HCT116 (cell line): ENCODE data around the gene CALML6. TPM values are rescaled to one million over a fixed set of nuclear protein-coding genes. Genes with fewer than 3 reads are reported as not detected.

ENCODE experiments used
- ATAC-seq: fragments of 200-7000 bp; cut with Tn5 transposase; 2 replicates; pipeline ENCODE4 v1.9.1; 2020; ENCODE audit warnings: mild to moderate bottlenecking, moderate library complexity
- BruUV-seq: library from RNA; stranded (reverse); fragments of 400-500 nt; replicated peaks from 2 replicates; lab custom pipeline; 2021; lab: Mats Ljungman, UMichigan
- CTCF ChIA-PET: fragments of 300-600 bp; sonication (Branson Sonifier 250); formaldehyde crosslinking; loops from one replicate; lab custom pipeline; 2021; ENCODE audit warnings: antibody characterized with exemption; lab: Charles Lee
- POLR2A ChIA-PET: fragments of 300-600, 350-600 bp; sonication (Branson Sonifier 250); formaldehyde crosslinking; loops from one replicate; lab custom pipeline; 2021; ENCODE audit warnings: antibody characterized with exemption; lab: Charles Lee
- RAD21 ChIA-PET, 2 experiments: fragments of 300-600 bp; sonication (Branson Sonifier 250); formaldehyde crosslinking; loops; one replicate each; lab custom pipeline; 2023; ENCODE audit warnings: low total read pairs in 2 of 2; ENCODE audit not compliant: uncharacterized antibody in 2 of 2, unreplicated experiment in 2 of 2, low non-redundant PET in 1 of 2; lab: Charles Lee
- DNase-seq: peaks from one replicate; pipeline ENCODE4 v3.0.0-alpha.2; 2010; ENCODE audit warnings: low read depth, low spot score
- H2AFZ ChIP-seq: fragments of 200-600 bp; shearing (Covaris generic), sonication (generic); 2 replicates; pipeline ENCODE4 v1.6.1; 2017; ENCODE audit warnings: low read depth, mixed run types, mixed read lengths, antibody characterized with exemption, low read length; ENCODE audit not compliant: poor library complexity, severe bottlenecking
- H3K27ac ChIP-seq: 2 replicates; pipeline ENCODE4 v1.5.1; 2012; ENCODE audit warnings: low read depth, low read length
- H3K27me3 ChIP-seq: fragments of 200-600 bp; sonication (generic); 2 replicates; pipeline ENCODE4 v1.6.1; 2016; ENCODE audit warnings: mixed run types, low read length, mixed read lengths; ENCODE audit not compliant: insufficient read depth
- H3K36me3 ChIP-seq, 2 experiments: fragments of 200-500 bp in 1 of 2; fragments of 200-600 bp in 1 of 2; sonication (Bioruptor generic) in 1 of 2; sonication (generic) in 1 of 2; 2 replicates each; pipeline versions ENCODE4 v1.5.1 to v1.6.1; 2014 to 2016; ENCODE audit warnings: low read length in 2 of 2, inconsistent platforms in 1 of 2, mixed read lengths in 1 of 2, mixed run types in 1 of 2; ENCODE audit not compliant: insufficient read depth in 2 of 2, control insufficient read depth in 1 of 2
- H3K4me1 ChIP-seq, 2 experiments: fragments of 200-600 bp in 1 of 2; sonication (generic) in 1 of 2; 2 replicates each; pipeline versions ENCODE4 v1.5.1 to v1.6.1; 2012 to 2017; ENCODE audit warnings: low read length in 2 of 2, inconsistent platforms in 1 of 2, mild to moderate bottlenecking in 1 of 2, mixed read lengths in 1 of 2, mixed run types in 1 of 2, moderate library complexity in 1 of 2; ENCODE audit not compliant: insufficient read depth in 2 of 2, control insufficient read depth in 1 of 2
- H3K4me2 ChIP-seq: fragments of 200-600 bp; sonication (generic); 2 replicates; pipeline ENCODE4 v1.6.1; 2017; ENCODE audit warnings: mixed run types, low read length, mixed read lengths
- H3K4me3 ChIP-seq, 2 experiments: fragments of 200-600 bp in 1 of 2; sonication (generic) in 1 of 2; replicated peaks in 1 of 2; 2 replicates each; pipeline ENCODE4 v1.5.1; 2011 to 2016; ENCODE audit warnings: low read length in 2 of 2, control low read depth in 1 of 2, low read depth in 1 of 2, mild to moderate bottlenecking in 1 of 2, mixed read lengths in 1 of 2, mixed run types in 1 of 2
- H3K79me2 ChIP-seq: fragments of 200-600 bp; sonication (generic); 2 replicates; pipeline ENCODE4 v1.6.1; 2017; ENCODE audit warnings: mild to moderate bottlenecking, mixed run types, low read length, moderate library complexity, mixed read lengths; ENCODE audit not compliant: insufficient read depth
- H3K9ac ChIP-seq: fragments of 200-600 bp; sonication (generic); 2 replicates; pipeline ENCODE4 v1.6.1; 2016; ENCODE audit warnings: low read length, mixed read lengths
- H3K9me2 ChIP-seq: fragments of 200-600 bp; sonication (generic), shearing (Covaris generic); 2 replicates; pipeline ENCODE4 v1.6.1; 2017; ENCODE audit warnings: mixed run types, mild to moderate bottlenecking, moderate library complexity; ENCODE audit not compliant: insufficient read depth
- H3K9me3 ChIP-seq, 2 experiments: fragments of 200-500 bp in 1 of 2; fragments of 200-600 bp in 1 of 2; sonication (Bioruptor generic) in 1 of 2; sonication (generic) in 1 of 2; 2 replicates each; pipeline ENCODE4 v1.6.1; 2014 to 2017; ENCODE audit warnings: low read length in 2 of 2, mixed read lengths in 2 of 2, inconsistent platforms in 1 of 2, low read depth in 1 of 2, mild to moderate bottlenecking in 1 of 2, mixed run types in 1 of 2, moderate library complexity in 1 of 2; ENCODE audit not compliant: control insufficient read depth in 1 of 2, insufficient read depth in 1 of 2
- H4K20me1 ChIP-seq: fragments of 200-600 bp; sonication (generic), shearing (Covaris generic); 2 replicates; pipeline ENCODE4 v1.6.1; 2017; ENCODE audit warnings: mixed run types, mild to moderate bottlenecking, moderate library complexity; ENCODE audit not compliant: insufficient read depth
- ATF3 ChIP-seq: IDR thresholded peaks from 2 replicates; pipeline ENCODE4 v1.6.1; 2012
- CBX3 ChIP-seq: IDR thresholded peaks from 2 replicates; pipeline ENCODE4 v1.6.1; 2012; ENCODE audit warnings: low read depth
- CEBPB ChIP-seq: IDR thresholded peaks from 2 replicates; pipeline ENCODE4 v1.6.1; 2012; ENCODE audit warnings: low read depth
- EGR1 ChIP-seq: IDR thresholded peaks from 2 replicates; pipeline ENCODE4 v1.6.1; 2012; ENCODE audit warnings: low read depth
- ELF1 ChIP-seq: IDR thresholded peaks from 2 replicates; pipeline ENCODE4 v1.6.1; 2012; ENCODE audit warnings: low read depth, borderline replicate concordance
- EZH2 ChIP-seq: fragments of 200-600 bp; sonication (generic); IDR thresholded peaks from 2 replicates; pipeline ENCODE4 v1.6.1; 2017; ENCODE audit warnings: antibody characterized with exemption, mixed run types
- EZH2phosphoT487 ChIP-seq: fragments of 200-600 bp; IDR thresholded peaks from 2 replicates; pipeline ENCODE4 v1.6.1; 2018; ENCODE audit warnings: antibody characterized with exemption, borderline replicate concordance
- FOSL1 ChIP-seq: IDR thresholded peaks from 2 replicates; pipeline ENCODE4 v1.6.1; 2012; ENCODE audit warnings: low read depth
- JUND ChIP-seq: IDR thresholded peaks from 2 replicates; pipeline ENCODE4 v1.6.1; 2012
- POLR2A ChIP-seq: IDR thresholded peaks from 2 replicates; pipeline ENCODE4 v1.7.0; 2011; ENCODE audit warnings: borderline replicate concordance; ENCODE audit not compliant: insufficient read depth, insufficient read length; ENCODE audit errors: extremely low read depth
- POLR2AphosphoS5 ChIP-seq: IDR thresholded peaks from 2 replicates; pipeline ENCODE4 v1.6.1; 2011; ENCODE audit warnings: mild to moderate bottlenecking, low read depth, low read length, moderate library complexity
- RAD21 ChIP-seq: IDR thresholded peaks from 2 replicates; pipeline ENCODE4 v1.6.1; 2012; ENCODE audit warnings: low read depth, mild to moderate bottlenecking
- SP1 ChIP-seq: IDR thresholded peaks from 2 replicates; pipeline ENCODE4 v1.6.1; 2012; ENCODE audit warnings: low read depth
- TCF7L2 ChIP-seq: IDR thresholded peaks from 2 replicates; pipeline ENCODE4 v1.7.0; 2011; ENCODE audit warnings: borderline replicate concordance, inconsistent platforms; ENCODE audit not compliant: insufficient read depth, insufficient read length; ENCODE audit errors: extremely low read depth
- YY1 ChIP-seq: IDR thresholded peaks from 2 replicates; pipeline ENCODE4 v1.6.1; 2011; ENCODE audit warnings: low read length, low read depth, moderate library complexity, mild to moderate bottlenecking; ENCODE audit not compliant: insufficient replicate concordance; ENCODE audit errors: extremely low read depth
- ZBTB33 ChIP-seq: IDR thresholded peaks from 2 replicates; pipeline ENCODE4 v1.6.1; 2011; ENCODE audit warnings: mild to moderate bottlenecking, low read length, moderate library complexity; ENCODE audit not compliant: insufficient replicate concordance; ENCODE audit errors: extremely low read depth
- ZNF274 ChIP-seq: fragments of 200-500 bp; sonication (Bioruptor generic); IDR thresholded peaks from 2 replicates; pipeline ENCODE4 v1.6.1; 2014; ENCODE audit warnings: mild to moderate bottlenecking, low read depth, low read length, inconsistent platforms
- intact Hi-C: fragments of 100-400 bp; cut with micrococcal nuclease; formaldehyde crosslinking; loops from 2 replicates; pipeline ENCODE4 v1.10.0; 2022
- total RNA-seq: library from RNA; stranded (reverse); gene quantifications from one replicate; pipeline ENCODE4 v1.2.1, GENCODE V29; 2021; ENCODE audit not compliant: unreplicated experiment
- TF ChIP-seq, protein P1 (sequence below), 3 experiments: fragments of 200-600 bp in 1 of 3; sonication (generic) in 1 of 3; IDR thresholded peaks in 2 of 3; conservative IDR thresholded peaks in 1 of 3; 2 replicates each; pipeline ENCODE4 v1.5.1; 2012 to 2017; ENCODE audit warnings: low read depth in 2 of 3, low read length in 2 of 3, antibody characterized with exemption in 1 of 3, borderline replicate concordance in 1 of 3, control low read depth in 1 of 3, mild to moderate bottlenecking in 1 of 3, mixed read lengths in 1 of 3, mixed run types in 1 of 3, moderate library complexity in 1 of 3; ENCODE audit not compliant: insufficient read depth in 1 of 3
- TF ChIP-seq, protein P2 (sequence below): IDR thresholded peaks from 2 replicates; pipeline ENCODE4 v1.6.1; 2012

CALML6 gene
- total RNA-seq, 1 experiment from 2014 or later, result 2.3 TPM

DNA sequence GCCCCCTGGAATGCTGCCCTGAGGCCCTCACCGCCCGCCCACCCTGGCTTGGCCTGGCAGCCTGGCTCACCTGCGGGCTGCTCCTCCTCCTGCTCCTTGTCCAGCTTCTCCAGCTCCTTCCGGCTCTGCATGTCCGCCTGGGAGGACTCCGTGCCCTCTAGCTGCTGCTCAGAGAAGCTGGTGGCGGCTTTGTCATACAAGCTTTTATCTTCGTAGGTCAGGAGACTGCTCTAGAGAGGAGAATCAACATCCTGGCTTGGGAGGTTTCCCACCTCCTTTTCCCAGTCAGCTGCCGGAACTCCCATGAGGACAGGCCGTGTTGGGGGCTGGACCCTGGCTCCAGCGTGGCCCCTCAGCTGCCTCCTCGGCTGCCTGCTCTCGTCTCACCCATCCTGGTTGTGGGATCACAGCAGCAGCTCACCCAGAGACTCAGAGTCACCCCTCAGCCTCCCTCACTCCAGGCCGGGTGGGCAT, 40.6 kb downstream of the CALML6 start:
- no peaks in the 10 kb centered on the region for H3K36me3 ChIP-seq
- CTCF ChIA-PET, result interaction anchor here (1.0 to 1.3 kb wide), 2 partner anchors 11 to 94 kb away, joined by 3 to 4 read pairs; partner anchors contain the start of gene PRKCZ
- H3K79me2 ChIP-seq, result no peaks in the 10 kb centered on the region
- no peak overlapping the region for H3K4me3 ChIP-seq
- H2AFZ ChIP-seq, result no peak overlapping the region
- no peak overlapping the region for H3K27ac ChIP-seq
- H4K20me1 ChIP-seq, result no peaks in the 10 kb centered on the region
- H3K9ac ChIP-seq, result no peak overlapping the region
- no peak overlapping the region for H3K4me2 ChIP-seq
- no peaks in the 10 kb centered on the region for H3K9me3 ChIP-seq
- peaks cover 3 to 15% of the 10 kb centered on the region in 2 experiments; a peak in 3 of 4 replicates for H3K4me1 ChIP-seq
- no peaks in the 10 kb centered on the region for H3K27me3 ChIP-seq
- H3K9me2 ChIP-seq, result no peaks in the 10 kb centered on the region
- DNase-seq (no peak), ATAC-seq (no peak)
- POLR2A ChIA-PET, result no interaction called here
- RAD21 ChIA-PET, result no interaction called here
- TF ChIP-seq ZBTB33, result no peak
- no peak for TF ChIP-seq RAD21
- no peak for TF ChIP-seq TCF7L2
- no peak for TF ChIP-seq POLR2AphosphoS5
- no peak for TF ChIP-seq YY1
- no peak for TF ChIP-seq CBX3
- no peak for TF ChIP-seq ZNF274
- TF ChIP-seq FOSL1, result no peak
- no peak for TF ChIP-seq ATF3
- TF ChIP-seq CEBPB, result no peak
- TF ChIP-seq SP1, result no peak
- no peak for TF ChIP-seq EZH2phosphoT487
- TF ChIP-seq ELF1, result no peak
- no peak for TF ChIP-seq EZH2
- no peak for TF ChIP-seq JUND
- TF ChIP-seq, protein P1, sequence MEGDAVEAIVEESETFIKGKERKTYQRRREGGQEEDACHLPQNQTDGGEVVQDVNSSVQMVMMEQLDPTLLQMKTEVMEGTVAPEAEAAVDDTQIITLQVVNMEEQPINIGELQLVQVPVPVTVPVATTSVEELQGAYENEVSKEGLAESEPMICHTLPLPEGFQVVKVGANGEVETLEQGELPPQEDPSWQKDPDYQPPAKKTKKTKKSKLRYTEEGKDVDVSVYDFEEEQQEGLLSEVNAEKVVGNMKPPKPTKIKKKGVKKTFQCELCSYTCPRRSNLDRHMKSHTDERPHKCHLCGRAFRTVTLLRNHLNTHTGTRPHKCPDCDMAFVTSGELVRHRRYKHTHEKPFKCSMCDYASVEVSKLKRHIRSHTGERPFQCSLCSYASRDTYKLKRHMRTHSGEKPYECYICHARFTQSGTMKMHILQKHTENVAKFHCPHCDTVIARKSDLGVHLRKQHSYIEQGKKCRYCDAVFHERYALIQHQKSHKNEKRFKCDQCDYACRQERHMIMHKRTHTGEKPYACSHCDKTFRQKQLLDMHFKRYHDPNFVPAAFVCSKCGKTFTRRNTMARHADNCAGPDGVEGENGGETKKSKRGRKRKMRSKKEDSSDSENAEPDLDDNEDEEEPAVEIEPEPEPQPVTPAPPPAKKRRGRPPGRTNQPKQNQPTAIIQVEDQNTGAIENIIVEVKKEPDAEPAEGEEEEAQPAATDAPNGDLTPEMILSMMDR (IDR thresholded peaks at IDR 0.05 in 2 of 3, conservative IDR thresholded peaks at IDR 0.05 in 1 of 3; ENCODE audit: borderline replicate concordance in 1 of 3, insufficient read depth in 1 of 3, low read depth in 2 of 3, low read length in 2 of 3), result no peak
- TF ChIP-seq, protein P2, sequence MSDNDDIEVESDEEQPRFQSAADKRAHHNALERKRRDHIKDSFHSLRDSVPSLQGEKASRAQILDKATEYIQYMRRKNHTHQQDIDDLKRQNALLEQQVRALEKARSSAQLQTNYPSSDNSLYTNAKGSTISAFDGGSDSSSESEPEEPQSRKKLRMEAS, result no peak
- TF ChIP-seq POLR2A, result no peak
- TF ChIP-seq EGR1, result no peak
- no TSS peak for BruUV-seq
- intact Hi-C loops, result no loop called here
